Mucosa of gallbladder (tissue), 1 donor: ENCODE results near the gene ZC3H7A. TPM values are rescaled to one million over a fixed set of nuclear protein-coding genes. Genes with fewer than 3 reads are reported as not detected.
"Not testable (repeated sequence)": the region's sequence is repeated elsewhere in the genome, so short reads cannot be mapped to it uniquely, and the experiment has no call there.

ENCODE experiments used
- DNase-seq: peaks from one replicate; pipeline ENCODE4 v3.0.0-alpha.2; 2020; ENCODE audit warnings: low spot score
- total RNA-seq: library from RNA; stranded (reverse); gene quantifications from one replicate; pipeline ENCODE4 v1.2.1, GENCODE V29; 2021
- donor health status: DM: no; HTN: no; CAD: no.

Gene ZC3H7A, protein sequence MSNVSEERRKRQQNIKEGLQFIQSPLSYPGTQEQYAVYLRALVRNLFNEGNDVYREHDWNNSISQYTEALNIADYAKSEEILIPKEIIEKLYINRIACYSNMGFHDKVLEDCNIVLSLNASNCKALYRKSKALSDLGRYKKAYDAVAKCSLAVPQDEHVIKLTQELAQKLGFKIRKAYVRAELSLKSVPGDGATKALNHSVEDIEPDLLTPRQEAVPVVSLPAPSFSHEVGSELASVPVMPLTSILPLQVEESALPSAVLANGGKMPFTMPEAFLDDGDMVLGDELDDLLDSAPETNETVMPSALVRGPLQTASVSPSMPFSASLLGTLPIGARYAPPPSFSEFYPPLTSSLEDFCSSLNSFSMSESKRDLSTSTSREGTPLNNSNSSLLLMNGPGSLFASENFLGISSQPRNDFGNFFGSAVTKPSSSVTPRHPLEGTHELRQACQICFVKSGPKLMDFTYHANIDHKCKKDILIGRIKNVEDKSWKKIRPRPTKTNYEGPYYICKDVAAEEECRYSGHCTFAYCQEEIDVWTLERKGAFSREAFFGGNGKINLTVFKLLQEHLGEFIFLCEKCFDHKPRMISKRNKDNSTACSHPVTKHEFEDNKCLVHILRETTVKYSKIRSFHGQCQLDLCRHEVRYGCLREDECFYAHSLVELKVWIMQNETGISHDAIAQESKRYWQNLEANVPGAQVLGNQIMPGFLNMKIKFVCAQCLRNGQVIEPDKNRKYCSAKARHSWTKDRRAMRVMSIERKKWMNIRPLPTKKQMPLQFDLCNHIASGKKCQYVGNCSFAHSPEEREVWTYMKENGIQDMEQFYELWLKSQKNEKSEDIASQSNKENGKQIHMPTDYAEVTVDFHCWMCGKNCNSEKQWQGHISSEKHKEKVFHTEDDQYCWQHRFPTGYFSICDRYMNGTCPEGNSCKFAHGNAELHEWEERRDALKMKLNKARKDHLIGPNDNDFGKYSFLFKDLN
- 47.1 TPM for total RNA-seq

DNA sequence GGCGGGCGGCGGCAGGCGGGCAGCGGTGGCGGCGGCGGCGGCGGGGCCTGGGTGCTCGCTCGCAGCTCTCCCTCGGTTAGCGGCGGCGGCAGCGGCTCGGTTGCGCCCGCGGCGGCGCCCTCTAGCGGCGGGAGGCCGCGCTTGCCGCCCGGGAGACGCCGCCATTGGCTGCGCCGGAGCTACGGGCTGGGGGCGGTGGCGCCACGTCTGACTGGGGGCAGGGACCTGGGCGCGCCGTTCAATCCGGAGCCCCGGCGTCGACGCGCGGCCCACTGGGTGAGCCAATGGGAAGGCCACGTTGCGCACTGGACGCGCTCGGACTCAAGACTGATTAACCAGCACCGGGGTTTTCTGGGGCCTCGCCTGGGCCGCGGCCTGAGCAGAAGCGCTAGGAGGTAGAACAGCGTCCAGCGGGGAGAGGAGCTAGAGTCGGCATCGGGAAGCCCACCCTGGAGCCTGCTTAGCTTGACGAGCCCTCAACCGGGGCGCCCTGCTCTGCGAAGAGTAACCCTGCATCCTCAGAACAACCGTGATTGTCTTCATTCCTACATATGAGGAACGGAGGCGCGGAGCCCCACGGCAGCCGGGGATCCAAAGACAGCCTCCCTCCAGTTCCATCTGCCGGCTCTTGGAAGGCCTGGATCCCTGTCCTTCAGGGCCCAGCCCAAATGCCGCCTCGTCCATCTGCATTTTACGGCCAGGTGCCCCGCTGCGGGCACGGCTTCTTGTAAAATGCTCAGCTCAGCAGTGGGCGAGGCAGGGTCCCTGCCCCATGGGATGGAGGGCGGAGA lies at the start of gene ZC3H7A:
ZC3H7A (minus strand) TSS at position 93 of the 791 bp plus-strand sequence. CDS start 14,904 bp downstream, outside the sequence.
- DNase-seq, result peak; percentile 97

DNA sequence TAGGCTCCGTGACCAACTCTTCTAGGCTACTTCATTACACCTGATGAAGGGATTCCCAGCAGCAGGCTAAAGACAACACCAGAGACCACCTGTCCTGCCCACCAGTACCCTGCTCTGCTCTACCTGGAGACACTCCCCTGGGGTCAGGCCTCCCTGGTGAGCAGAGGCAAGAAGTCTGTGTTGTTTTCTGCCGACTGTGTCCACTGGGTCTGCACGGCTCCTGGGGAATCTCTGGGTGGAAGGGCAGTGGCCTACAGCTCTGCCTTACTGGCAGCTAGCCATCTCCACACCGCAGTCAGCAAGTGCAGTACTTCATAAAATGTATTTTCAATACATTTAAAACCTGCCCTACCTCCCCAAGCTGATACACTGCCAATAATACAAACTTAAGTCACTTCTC lies 47.4 kb upstream of the ZC3H7A start:
- no peak for DNase-seq

DNA sequence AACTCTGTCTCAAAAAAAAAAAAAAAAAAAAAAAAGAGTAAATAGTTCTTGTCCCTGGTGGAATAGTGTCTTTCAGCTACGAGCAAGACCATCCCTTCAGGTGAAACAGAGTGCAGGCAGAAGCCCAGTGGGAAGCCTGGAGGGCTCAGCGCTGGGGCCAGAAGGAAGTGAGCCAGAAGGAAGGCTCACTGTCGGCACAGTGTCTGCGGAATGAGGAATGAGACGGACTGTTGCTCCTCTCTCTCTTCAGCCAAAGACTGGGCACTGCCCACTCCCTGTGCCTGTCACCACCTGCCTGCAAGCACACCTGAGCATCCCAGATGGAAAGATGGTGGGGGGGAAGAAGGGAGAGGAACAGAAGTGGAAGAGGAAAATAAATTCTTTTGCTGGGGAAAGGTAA lies 46.8 kb upstream of the ZC3H7A start:
- DNase-seq, result no peak

DNA sequence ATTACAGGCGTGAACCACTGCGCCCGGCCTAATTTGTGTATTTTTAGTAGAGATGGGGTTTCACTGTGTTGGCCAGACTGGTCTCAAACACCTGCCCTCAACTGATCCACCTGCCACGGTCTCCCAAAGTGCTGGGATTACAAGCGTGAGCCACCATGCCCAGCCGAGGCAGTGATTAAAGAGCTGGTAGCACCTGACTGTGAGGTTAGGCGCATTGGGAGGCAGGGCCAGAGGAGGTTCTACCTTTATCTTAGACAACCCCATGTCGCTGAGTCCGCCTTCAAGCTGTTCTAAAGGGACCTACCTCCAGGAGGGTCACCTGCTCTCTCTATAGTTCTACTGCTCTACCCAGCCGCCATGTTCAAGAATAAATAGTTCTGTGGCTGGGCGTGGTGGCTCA lies 46.1 kb upstream of the ZC3H7A start:
- no peak for DNase-seq

DNA sequence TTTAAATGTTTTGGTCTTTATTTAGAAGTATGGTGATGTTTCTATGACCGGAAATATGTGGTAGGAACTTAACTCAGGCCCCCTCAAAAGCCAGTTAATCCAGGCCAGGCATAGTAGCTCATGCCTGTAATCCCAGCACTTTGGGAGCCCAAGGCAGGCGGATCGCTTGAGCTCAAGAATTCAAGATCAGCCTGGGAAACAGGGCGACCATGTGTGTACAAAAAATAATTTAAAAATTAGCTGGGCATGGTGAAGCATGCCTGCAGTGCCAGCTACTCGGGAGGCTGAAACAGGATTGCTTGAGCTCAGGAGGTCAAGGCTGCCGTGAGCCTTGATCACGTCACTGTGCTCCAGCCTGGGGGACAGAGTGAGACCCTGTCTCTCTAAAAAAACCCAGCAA lies 44.0 kb upstream of the ZC3H7A start:
- no peak for DNase-seq

DNA sequence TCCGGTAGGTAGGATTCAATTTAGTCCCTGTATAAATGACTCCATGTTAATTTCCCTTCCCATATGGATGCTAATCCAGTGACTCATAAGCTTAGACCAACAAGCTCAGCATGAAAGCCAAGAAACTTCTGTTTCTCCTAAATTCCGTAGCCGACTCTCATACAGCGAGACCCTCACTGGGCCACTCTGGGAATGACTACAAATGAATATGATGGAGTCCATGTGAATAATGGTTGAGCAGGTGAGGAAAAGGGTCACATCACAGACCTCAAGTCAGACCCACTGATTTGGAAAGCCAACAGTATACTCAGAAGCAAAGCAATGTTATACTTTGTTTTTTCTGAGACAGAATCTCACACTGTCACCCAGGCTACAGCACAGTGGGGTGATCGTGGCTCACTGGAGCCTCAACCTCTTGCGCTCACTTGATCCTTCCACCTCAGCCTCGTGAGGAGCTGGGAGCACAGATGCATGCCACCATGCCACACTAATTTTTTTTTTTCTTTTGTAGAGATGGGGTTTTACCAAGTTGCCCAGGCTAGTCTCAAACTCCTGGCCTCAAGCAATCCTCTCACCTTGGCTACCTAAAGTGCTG lies 39.7 kb upstream of the ZC3H7A start:
- no peak for DNase-seq

DNA sequence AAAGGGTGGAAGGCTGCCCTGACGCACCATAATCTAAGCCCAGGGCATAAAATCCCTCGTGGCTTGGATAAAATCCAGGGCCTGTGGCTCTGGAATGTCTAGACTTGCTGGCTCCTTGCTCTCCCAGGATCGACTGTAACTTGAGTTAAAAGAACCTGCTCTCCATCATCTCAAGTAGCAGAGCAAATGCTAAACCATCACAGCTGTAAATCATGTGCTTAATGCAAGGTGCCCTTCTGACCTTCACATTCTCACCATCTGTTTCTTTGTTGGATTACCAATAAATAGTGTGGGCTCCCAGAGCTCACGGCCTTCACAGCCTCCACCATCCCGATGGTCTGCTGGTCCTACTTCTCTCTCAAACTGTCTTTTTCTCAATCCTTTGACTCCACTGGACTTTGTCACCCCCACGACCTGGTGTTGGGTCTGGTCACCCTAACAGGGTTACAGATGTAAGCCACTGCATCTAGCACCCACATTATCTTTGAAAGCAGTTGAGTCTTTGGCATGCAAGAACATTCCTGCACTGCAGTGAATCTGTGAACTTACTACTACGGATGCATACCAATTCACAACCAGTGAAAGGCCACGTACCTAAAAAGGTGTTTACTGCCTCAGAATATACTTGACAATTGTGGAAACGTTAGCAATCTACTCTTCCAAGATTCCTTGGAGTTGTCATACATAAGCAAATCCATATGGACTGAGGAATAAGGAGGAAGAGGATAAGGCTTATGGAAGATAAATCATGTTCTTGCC lies 39.0 kb upstream of the ZC3H7A start:
- DNase-seq, result no peak

DNA sequence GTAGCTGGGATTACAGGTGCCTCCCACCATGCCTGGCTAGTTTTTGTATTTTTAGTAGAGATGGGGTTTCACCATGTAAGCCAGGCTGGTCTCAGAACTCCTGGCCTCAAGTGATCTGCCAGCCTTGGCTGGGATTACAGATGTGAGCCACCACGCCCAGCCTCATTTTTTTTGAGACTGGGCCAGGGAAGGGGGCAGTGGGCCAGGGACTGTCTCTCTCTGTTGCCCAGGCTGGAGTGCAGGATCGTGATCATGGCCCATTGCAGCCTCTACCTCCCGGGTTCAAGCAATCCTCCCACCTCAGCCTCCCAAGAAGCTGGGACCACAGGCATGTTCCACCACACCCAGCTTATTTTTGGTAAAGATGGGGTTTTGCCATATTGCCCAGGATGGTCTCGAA lies 38.3 kb upstream of the ZC3H7A start:
- no peak for DNase-seq

DNA sequence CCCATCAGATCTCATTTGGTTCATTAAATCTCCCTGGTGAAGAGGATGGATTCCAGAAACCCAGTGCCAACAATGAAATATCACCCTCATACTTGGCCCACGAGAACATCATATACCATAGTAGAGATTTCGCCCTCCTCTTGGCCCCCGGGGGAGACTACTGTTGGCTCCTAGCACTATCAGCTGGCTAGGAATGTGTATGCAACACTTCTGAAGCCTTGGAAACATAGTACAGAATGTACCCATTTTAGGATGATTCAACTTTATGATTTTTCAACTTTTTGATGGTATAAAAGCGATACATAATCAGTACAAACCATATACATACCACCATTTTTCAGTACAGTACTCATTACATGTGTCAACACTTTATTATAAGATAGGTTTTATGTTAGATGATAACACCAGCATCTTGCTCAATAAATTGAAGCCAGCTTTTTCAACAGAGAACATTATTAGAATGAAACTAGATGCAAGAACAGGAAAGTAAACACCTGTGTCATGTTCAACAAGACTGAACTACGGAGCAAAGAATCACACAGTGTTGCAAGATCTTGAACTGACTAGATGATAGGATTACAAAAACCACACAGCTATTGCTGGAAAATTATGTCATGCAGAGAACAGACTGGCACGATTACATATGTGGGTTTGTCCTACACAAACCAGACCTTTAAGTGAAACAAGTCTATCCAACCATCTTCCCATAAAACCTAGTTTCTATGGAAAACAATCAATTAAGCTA lies 37.1 kb upstream of the ZC3H7A start:
- DNase-seq, result no peak

DNA sequence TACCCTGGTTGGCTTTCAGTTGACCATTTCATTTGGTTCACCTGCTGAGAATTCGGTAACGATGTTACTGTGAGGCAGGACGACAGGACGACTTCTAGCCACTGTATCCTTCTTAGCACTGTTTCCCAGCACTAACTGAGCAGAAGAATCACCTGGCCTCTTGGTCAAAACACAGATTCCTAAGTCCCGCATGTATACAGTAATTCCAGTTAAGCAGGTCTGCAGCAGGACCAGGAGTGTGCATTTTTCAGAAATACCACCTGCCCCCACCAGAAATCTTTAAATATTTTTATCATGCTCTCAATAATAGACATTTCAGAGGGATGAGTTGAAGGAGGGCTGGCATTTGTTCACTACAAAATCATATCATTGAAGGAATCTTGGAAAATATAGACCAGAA lies 31.6 kb upstream of the ZC3H7A start:
- DNase-seq, result no peak

DNA sequence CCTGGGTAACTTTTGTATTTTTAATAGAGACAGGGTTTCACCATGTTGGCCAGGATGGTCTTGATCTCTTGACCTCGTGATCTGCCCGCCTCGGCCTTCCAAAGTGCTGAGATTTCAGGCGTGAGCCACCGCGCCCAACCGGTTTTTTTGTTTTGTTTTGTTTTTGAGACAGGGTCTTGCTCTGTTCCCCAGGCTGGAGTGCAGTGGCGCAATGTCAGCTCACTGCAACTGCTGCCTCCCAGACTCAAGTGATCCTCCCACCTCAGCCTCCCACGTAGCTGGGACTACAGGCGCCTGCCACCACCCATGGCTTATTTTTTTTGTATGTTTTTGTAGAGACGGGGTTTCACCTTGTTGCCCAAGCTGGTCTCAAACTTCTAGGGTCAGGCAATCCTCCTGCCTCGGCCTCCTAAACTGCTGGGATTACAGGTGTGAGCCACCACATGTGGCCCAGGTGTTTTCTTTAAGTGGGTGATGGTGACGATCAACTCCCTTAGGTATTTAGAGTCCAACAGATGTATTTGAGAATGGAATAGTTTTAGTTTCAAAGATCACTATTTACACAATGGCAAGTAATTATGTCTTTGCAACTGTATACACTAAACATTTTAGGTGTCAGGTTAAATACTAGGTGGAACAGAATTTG lies 28.6 kb upstream of the ZC3H7A start:
- DNase-seq, result not testable (repeated sequence)

DNA sequence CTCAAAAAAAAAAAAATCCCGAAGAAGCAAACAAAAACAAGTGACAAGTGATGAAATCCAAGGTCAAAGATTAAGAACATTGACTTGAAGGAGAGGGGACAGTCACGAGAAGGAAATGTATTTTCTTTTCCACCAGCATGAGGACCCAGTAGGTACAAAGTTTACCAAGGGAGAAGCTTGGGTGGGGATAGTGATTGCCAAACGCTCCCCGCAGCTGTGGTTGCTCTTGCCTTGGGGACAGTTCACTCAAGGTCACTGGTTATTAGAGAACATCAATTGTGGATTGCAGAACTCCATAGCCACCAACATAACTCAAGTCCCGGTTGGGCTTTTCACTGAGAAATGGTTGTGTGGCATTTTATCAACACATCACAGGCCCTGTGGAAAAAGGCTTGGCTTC lies 27.3 kb upstream of the ZC3H7A start:
- peak; percentile 58 for DNase-seq

DNA sequence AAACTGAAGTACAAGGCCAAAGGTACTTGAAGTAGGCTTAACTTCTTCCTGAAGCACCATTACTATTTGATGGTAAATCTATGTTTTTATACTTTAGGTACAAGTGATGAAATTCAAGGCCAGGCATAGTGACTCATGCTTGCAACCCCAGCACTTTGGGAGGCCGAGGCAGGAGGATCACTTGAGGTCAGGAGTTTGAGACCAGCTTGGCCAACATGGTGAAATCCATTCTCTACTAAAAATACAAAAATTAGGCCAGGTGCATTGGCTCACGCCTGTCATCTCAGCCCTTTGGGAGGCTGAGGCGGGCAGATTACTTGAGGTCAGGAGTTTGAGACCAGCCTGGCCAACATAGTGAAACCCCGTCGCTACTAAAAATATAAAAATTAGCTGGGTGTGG lies 26.6 kb upstream of the ZC3H7A start:
- not testable (repeated sequence) for DNase-seq

DNA sequence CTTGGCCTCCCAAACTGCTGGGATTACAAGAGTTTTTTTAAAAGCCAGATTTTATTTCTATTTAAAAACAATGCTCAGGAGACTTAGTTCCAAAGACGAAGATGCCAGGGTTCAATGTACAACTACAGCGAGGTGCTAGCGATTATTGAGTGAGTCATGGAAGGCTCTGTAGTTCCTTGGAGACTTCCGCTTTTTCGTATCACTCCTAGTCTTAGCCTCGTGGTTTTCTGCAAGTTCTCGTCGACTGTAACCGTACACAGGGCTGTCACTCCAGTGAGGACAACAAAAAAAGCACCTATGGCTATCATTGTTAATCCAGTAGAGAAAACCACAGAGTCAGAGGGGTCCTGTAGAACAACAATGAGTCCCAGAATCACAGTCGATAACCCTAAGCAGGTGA lies 22.7 kb upstream of the ZC3H7A start:
- no peak for DNase-seq

DNA sequence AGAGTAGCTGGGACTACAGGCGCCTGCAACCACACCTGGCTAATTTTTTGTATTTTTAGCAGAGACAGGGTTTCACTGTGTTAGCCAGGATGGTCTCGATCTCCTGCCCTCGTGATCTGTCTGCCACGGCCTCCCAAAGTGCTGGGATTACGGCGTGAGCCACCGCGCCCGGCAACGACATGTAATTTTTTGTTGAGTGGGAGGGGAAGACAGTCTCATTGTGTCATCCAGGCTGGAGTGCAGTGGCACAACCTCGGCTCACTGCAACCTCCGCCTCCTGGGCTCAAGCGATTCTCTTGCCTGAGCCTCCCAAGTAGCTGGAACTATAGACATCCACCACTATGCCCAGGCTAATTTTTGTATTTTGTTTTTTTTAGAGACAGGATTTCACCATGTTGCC lies 21.9 kb upstream of the ZC3H7A start:
- not testable (repeated sequence) for DNase-seq

DNA sequence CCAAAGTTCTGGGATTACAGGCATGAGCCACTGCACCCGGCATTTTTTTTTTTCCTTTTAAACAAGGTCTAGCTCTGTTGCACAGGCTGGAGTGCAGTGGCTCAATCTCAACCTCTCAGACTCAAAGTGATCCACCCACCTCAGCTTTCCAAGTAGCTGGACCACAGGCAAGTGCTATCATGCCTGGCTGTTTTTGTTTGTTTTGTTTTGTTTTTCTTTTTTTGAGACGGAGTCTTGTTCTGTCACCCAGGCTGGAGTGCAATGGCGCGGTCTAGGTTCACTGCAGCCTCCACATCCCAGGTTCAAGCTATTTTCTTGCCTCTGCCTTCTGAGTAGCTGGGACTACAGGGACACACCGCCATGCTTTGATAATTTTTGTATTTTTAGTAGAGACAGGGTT lies 19.1 kb upstream of the ZC3H7A start:
- DNase-seq, result no peak

DNA sequence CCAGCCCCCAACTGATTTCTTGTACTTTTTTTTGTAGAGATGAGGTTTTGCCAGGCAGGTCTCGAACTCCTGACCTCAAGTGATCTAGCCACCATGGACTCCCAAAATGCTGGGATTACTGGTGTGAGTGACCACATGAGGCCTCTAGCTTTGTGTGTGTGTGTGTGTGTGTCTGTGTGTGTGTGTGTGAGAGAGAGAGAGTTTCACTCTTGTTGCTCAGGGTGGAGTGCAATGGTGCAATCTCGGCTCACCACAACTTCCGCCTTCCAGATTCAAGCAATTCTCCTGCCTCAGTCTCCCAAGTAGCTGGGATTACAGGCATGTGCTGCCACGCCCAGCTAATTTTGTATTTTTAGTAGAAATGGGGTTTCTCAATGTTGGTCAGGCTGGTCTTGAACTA lies 17.7 kb upstream of the ZC3H7A start:
- DNase-seq, result not testable (repeated sequence)

DNA sequence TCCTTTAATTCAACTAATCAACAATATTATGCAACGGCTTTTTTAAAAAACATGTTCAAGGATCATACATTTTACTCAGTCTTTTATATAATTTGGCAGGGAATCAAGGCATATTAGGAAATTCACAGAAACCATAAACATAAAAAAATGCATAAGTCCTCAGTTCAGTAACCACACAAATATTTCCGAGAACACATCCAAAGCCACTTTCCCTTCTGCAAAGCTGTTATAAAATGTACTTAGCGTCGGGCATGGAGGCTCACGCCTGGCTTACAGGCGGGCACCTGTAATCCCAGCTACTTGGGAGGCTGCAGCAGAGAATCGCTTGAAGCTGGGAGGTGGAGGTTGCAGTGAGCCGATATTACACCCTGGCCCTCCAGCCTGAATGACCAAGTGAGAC lies 9.7 kb upstream of the ZC3H7A start:
- DNase-seq, result no peak

DNA sequence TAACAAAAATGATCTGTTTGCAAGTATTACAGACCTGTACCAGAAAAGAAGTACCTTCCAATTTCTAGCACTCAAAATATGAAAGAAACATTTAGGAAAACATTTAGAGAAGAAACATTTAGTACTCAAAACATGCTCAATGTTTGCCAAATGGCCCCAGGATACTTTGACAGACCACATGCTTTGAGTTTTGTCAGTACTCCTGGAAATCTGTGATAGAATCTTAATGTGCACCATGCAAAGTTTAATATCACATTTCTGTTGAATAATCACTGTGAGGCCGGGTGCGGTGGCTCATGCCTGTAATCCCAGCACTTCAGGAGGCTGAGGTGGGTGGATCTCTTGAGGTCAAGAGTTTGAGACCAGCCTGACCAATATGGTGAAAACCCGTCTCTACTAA lies 8.5 kb upstream of the ZC3H7A start:
- no peak for DNase-seq
